Naive thymus-derived CD4-positive, alpha-beta T cell (primary cell): ENCODE results near the gene SELENOS. TPM values are rescaled to one million over a fixed set of nuclear protein-coding genes. Genes with fewer than 3 reads are reported as not detected.
A peak's percentile ranks its signal among the peaks of the same experiment; 100 is the strongest.

Experiments
- ATAC-seq: fragments of 150-1000 bp; cut with Tn5 transposase; 2 replicates; pipeline ENCODE4 v1.10.0; 2021; ENCODE audit warnings: mild to moderate bottlenecking, moderate library complexity
- CTCF ChIA-PET: fragments of 350-600 bp; sonication (Branson Sonifier 250); formaldehyde crosslinking; loops from one replicate; lab custom pipeline; 2021; ENCODE audit warnings: antibody characterized with exemption; lab: Charles Lee
- POLR2A ChIA-PET: fragments of 350-600 bp; sonication (Branson Sonifier 250); formaldehyde crosslinking; loops from one replicate; lab custom pipeline; 2021; ENCODE audit warnings: antibody characterized with exemption, inconsistent platforms; lab: Charles Lee
- DNase-seq, 9 donors: peaks; one replicate each; pipeline versions ENCODE4 v3.0.0 to v3.0.0-alpha.2; 2020 to 2022; ENCODE audit warnings: mixed read lengths in 1 of 9
- H3K27ac ChIP-seq: one replicate; pipeline ENCODE4 v1.7.0; 2013; ENCODE audit warnings: mild to moderate bottlenecking, low read depth, low read length, moderate library complexity
- H3K27me3 ChIP-seq, 2 donors: one replicate each; pipeline ENCODE4 v1.7.0; 2013; ENCODE audit warnings: low read length in 2 of 2, mild to moderate bottlenecking in 2 of 2, moderate library complexity in 2 of 2; ENCODE audit not compliant: control insufficient read depth in 2 of 2, insufficient read depth in 2 of 2
- H3K36me3 ChIP-seq, 3 experiments: 1 replicate in 2 of 3; 2 replicates in 1 of 3; pipeline ENCODE4 v1.7.0; 2013; ENCODE audit warnings: low read length in 3 of 3, mild to moderate bottlenecking in 3 of 3, moderate library complexity in 1 of 3; ENCODE audit not compliant: insufficient read depth in 3 of 3, control insufficient read depth in 2 of 3
- H3K4me1 ChIP-seq, 2 donors: one replicate each; pipeline ENCODE4 v1.7.0; 2013; ENCODE audit warnings: low read length in 2 of 2, mild to moderate bottlenecking in 2 of 2, moderate library complexity in 1 of 2; ENCODE audit not compliant: control insufficient read depth in 2 of 2, insufficient read depth in 2 of 2
- H3K4me3 ChIP-seq: 2 replicates; pipeline ENCODE4 v1.7.0; 2013; ENCODE audit warnings: mild to moderate bottlenecking, low read length
- H3K9me3 ChIP-seq, 3 experiments: 1 replicate in 2 of 3; 2 replicates in 1 of 3; pipeline ENCODE4 v1.7.0; 2013; ENCODE audit warnings: low read length in 3 of 3; ENCODE audit not compliant: control insufficient read depth in 2 of 3
- H3K27ac Mint-ChIP-seq, 9 donors: one replicate each; pipeline ENCODE4 v1.8.0; 2020 to 2022; ENCODE audit warnings: mixed read lengths in 9 of 9, mild to moderate bottlenecking in 8 of 9, moderate library complexity in 5 of 9, inconsistent platforms in 2 of 9
- H3K27me3 Mint-ChIP-seq, 5 donors: one replicate each; pipeline ENCODE4 v1.8.0; 2021 to 2022; ENCODE audit warnings: mixed read lengths in 5 of 5, mild to moderate bottlenecking in 1 of 5
- H3K36me3 Mint-ChIP-seq, 5 donors: one replicate each; pipeline ENCODE4 v1.8.0; 2020 to 2022; ENCODE audit warnings: mixed read lengths in 5 of 5, mild to moderate bottlenecking in 3 of 5, inconsistent platforms in 1 of 5
- H3K4me1 Mint-ChIP-seq, 7 donors: one replicate each; pipeline ENCODE4 v1.8.0; 2020 to 2022; ENCODE audit warnings: mixed read lengths in 7 of 7, mild to moderate bottlenecking in 3 of 7, inconsistent platforms in 1 of 7
- H3K4me3 Mint-ChIP-seq, 10 donors: one replicate each; pipeline ENCODE4 v1.8.0; 2020 to 2022; ENCODE audit warnings: mild to moderate bottlenecking in 10 of 10, mixed read lengths in 10 of 10, moderate library complexity in 6 of 10, inconsistent platforms in 2 of 10
- H3K9me3 Mint-ChIP-seq, 11 donors: one replicate each; pipeline ENCODE4 v1.8.0; 2020 to 2022; ENCODE audit warnings: mixed read lengths in 11 of 11, mild to moderate bottlenecking in 4 of 11, inconsistent platforms in 1 of 11, moderate library complexity in 1 of 11
- intact Hi-C, 2 donors: fragments of 100-400 bp; cut with micrococcal nuclease; formaldehyde crosslinking; loops; one replicate each; pipeline ENCODE4 v1.15.1; 2023
- polyA plus RNA-seq, 2 donors: library from polyadenylated mRNA; unstranded; fragments of 300-500 nt; fragmentation: Illumina TruSeq; gene quantifications; one replicate each; pipeline ENCODE4 v1.2.3, GENCODE V29; 2021
- total RNA-seq, 6 experiments: library from RNA in 5 of 6; stranded (reverse) in 5 of 6; gene quantifications; 1 replicate in 5 of 6; 2 replicates in 1 of 6; pipeline ENCODE4 v1.2.3 and lab custom pipeline; 2021 to 2026

SELENOS gene
- total and polyA plus RNA-seq, 7 experiments from 2014 or later, result 24.8 to 48.2 (median 39.4) TPM

GRCh38 chr15:101248274-101248673 is 29.0 kb downstream of the SELENOS start:
- Histone ChIP-seq H3K9me3 (no peaks in the 10 kb centered on the region), H3K27ac (no peak overlapping the region), H3K4me3 (no peak overlapping the region), H3K27me3 (no peaks in the 10 kb centered on the region), H3K4me1 (peaks cover 44 to 57% of the 10 kb centered on the region in 2 donors), H3K36me3 (no peaks in the 10 kb centered on the region)
- DNase-seq (no peak), ATAC-seq (no peak)
- Mint-ChIP-seq H3K9me3 (no peaks in the 10 kb centered on the region), H3K4me1 (peaks cover 53 to 80% (median 75%) of the 10 kb centered on the region in 7 donors), H3K4me3 (peak overlapping the region in 1 of 10 donors; percentile 39), H3K27ac (peak overlapping the region in 4 of 9 donors; percentile 18 to 41 (median 32)), H3K36me3 (peaks cover 0 to 26% (median 0%) of the 10 kb centered on the region in 5 donors), H3K27me3 (no peaks in the 10 kb centered on the region)
- ChIA-PET CTCF (interaction anchor here (1.0 to 1.6 kb wide), 2 partner anchors 9 to 10 kb away, joined by 3 to 8 read pairs; no protein-coding TSS in a partner anchor), POLR2A (interaction anchor here (1.3 kb wide), 1 partner anchor 46 kb away, joined by 4 read pairs; no protein-coding TSS in a partner anchor)
- intact Hi-C loops, result no loop called here

GRCh38 chr15:101246824-101247745 is 30.2 kb downstream of the SELENOS start:
- ChIA-PET POLR2A (interaction anchor here (1.3 kb wide), 1 partner anchor 47 kb away, joined by 4 read pairs; no protein-coding TSS in a partner anchor), CTCF (interaction anchor here (0.9 to 1.6 kb wide), 3 partner anchors 8 to 56 kb away, joined by 3 to 8 read pairs (median 3); no protein-coding TSS in a partner anchor)
- H3K36me3 Mint-ChIP-seq, result peaks cover 0 to 26% (median 0%) of the 10 kb centered on the region in 5 donors
- Histone ChIP-seq H3K4me1 (peaks cover 53 to 63% of the 10 kb centered on the region in 2 donors), H3K27ac (no peak overlapping the region), H3K36me3 (no peaks in the 10 kb centered on the region), H3K27me3 (no peaks in the 10 kb centered on the region), H3K4me3 (no peak overlapping the region), H3K9me3 (no peaks in the 10 kb centered on the region)
- ATAC-seq, result no peak
- no peak for DNase-seq
- peak overlapping the region in 2 of 10 donors; percentile 5 to 71 for H3K4me3 Mint-ChIP-seq
- peak overlapping the region in 8 of 9 donors; percentile 4 to 72 (median 26) for H3K27ac Mint-ChIP-seq
- H3K9me3 Mint-ChIP-seq, result no peaks in the 10 kb centered on the region
- H3K27me3 Mint-ChIP-seq, result no peaks in the 10 kb centered on the region
- H3K4me1 Mint-ChIP-seq, result peaks cover 61 to 83% (median 78%) of the 10 kb centered on the region in 7 donors
- intact Hi-C loops, result loop anchor here (1.0 to 2.0 kb wide), 2 partner anchors 41 to 908 kb away; no protein-coding TSS in a partner anchor

GRCh38 chr15:101246391-101246790 is 30.9 kb downstream of the SELENOS start:
- intact Hi-C loops, result loop anchor here in 1 of 2 donors (2.0 kb wide), 1 partner anchor 908 kb away; no protein-coding TSS in a partner anchor
- Histone ChIP-seq H3K4me1 (peaks cover 60 to 70% of the 10 kb centered on the region in 2 donors), H3K27ac (no peak overlapping the region), H3K4me3 (no peak overlapping the region), H3K27me3 (no peaks in the 10 kb centered on the region), H3K9me3 (no peaks in the 10 kb centered on the region), H3K36me3 (no peaks in the 10 kb centered on the region)
- no peak for DNase-seq
- ChIA-PET CTCF (no interaction called here), POLR2A (no interaction called here)
- H3K4me3 Mint-ChIP-seq, result peak overlapping the region in 2 of 10 donors; percentile 7 to 31
- no peaks in the 10 kb centered on the region for H3K9me3 Mint-ChIP-seq
- H3K4me1 Mint-ChIP-seq, result peaks cover 61 to 89% (median 84%) of the 10 kb centered on the region in 7 donors
- peaks cover 0 to 26% (median 0%) of the 10 kb centered on the region in 5 donors for H3K36me3 Mint-ChIP-seq
- ATAC-seq, result no peak
- no peaks in the 10 kb centered on the region for H3K27me3 Mint-ChIP-seq
- peak overlapping the region in 5 of 9 donors; percentile 2 to 43 (median 34) for H3K27ac Mint-ChIP-seq

GRCh38 chr15:101244889-101245668 is 32.2 kb downstream of the SELENOS start:
- Histone ChIP-seq H3K36me3 (no peaks in the 10 kb centered on the region), H3K27me3 (no peaks in the 10 kb centered on the region), H3K9me3 (no peaks in the 10 kb centered on the region), H3K4me3 (no peak overlapping the region), H3K4me1 (peaks cover 56 to 77% of the 10 kb centered on the region in 2 donors), H3K27ac (no peak overlapping the region)
- ATAC-seq, result no peak
- no peaks in the 10 kb centered on the region for H3K27me3 Mint-ChIP-seq
- CTCF ChIA-PET, result interaction anchor here (1.0 kb wide), 1 partner anchor 13 kb away, joined by 4 read pairs; no protein-coding TSS in a partner anchor
- H3K27ac Mint-ChIP-seq, result peak overlapping the region in 8 of 9 donors; percentile 9 to 83 (median 70)
- intact Hi-C loops, result loop anchor here in 1 of 2 donors (5.0 kb wide), 1 partner anchor 38 kb away; no protein-coding TSS in a partner anchor
- DNase-seq, result peak in 1 of 9 donors; percentile 20
- H3K36me3 Mint-ChIP-seq, result peaks cover 0 to 19% (median 0%) of the 10 kb centered on the region in 5 donors
- POLR2A ChIA-PET, result no interaction called here
- H3K9me3 Mint-ChIP-seq, result no peaks in the 10 kb centered on the region
- H3K4me1 Mint-ChIP-seq, result peaks cover 54 to 86% (median 81%) of the 10 kb centered on the region in 7 donors
- H3K4me3 Mint-ChIP-seq, result peak overlapping the region in 9 of 10 donors; percentile 18 to 83 (median 55)

- no peaks in the 10 kb centered on the region for H3K36me3 ChIP-seq
- H3K4me3 ChIP-seq, result peak overlapping the region; percentile 10
- POLR2A ChIA-PET, result interaction anchor here (0.5 kb wide), 1 partner anchor 39 kb away, joined by 3 read pairs; no protein-coding TSS in a partner anchor
- Mint-ChIP-seq H3K9me3 (no peaks in the 10 kb centered on the region), H3K27ac (peak overlapping the region; percentile 52 to 83 (median 74)), H3K27me3 (no peaks in the 10 kb centered on the region), H3K4me3 (peak overlapping the region in 9 of 10 donors; percentile 27 to 83 (median 66)), H3K4me1 (peaks cover 59 to 88% (median 84%) of the 10 kb centered on the region in 7 donors), H3K36me3 (peaks cover 0 to 19% (median 0%) of the 10 kb centered on the region in 5 donors)
- no peak overlapping the region for H3K27ac ChIP-seq
- peak in 1 of 9 donors; percentile 19 for DNase-seq
- no peak for ATAC-seq
- CTCF ChIA-PET, result no interaction called here
- H3K9me3 ChIP-seq, result no peaks in the 10 kb centered on the region
- peaks cover 64 to 83% of the 10 kb centered on the region in 2 donors for H3K4me1 ChIP-seq
- no peaks in the 10 kb centered on the region for H3K27me3 ChIP-seq
- intact Hi-C loops, result loop anchor here in 1 of 2 donors (5.0 kb wide), 1 partner anchor 37 kb away; no protein-coding TSS in a partner anchor
These were observed 33.1 kb downstream of the SELENOS start for GRCh38 chr15:101244036-101244781.
